SU-DHL-6 (cell line): ENCODE measurements around the gene HARBI1.

ENCODE experiments used
- EZH2phosphoT487 ChIP-seq: fragments of 200-600 bp; sonication (generic), shearing (Covaris generic); conservative IDR thresholded peaks from 2 replicates; pipeline ENCODE4 v1.6.1; 2018; ENCODE audit warnings: mild to moderate bottlenecking, antibody characterized with exemption, low read length, moderate library complexity, mixed read lengths
- TF ChIP-seq, protein P1 (sequence below): fragments of 200-600 bp; sonication (generic); IDR thresholded peaks from one replicate; pipeline ENCODE4 v1.5.1; 2017; ENCODE audit warnings: antibody characterized with exemption, mild to moderate bottlenecking, low read length, moderate library complexity; ENCODE audit not compliant: insufficient read depth, poor library complexity, severe bottlenecking

- TF ChIP-seq, protein P1, sequence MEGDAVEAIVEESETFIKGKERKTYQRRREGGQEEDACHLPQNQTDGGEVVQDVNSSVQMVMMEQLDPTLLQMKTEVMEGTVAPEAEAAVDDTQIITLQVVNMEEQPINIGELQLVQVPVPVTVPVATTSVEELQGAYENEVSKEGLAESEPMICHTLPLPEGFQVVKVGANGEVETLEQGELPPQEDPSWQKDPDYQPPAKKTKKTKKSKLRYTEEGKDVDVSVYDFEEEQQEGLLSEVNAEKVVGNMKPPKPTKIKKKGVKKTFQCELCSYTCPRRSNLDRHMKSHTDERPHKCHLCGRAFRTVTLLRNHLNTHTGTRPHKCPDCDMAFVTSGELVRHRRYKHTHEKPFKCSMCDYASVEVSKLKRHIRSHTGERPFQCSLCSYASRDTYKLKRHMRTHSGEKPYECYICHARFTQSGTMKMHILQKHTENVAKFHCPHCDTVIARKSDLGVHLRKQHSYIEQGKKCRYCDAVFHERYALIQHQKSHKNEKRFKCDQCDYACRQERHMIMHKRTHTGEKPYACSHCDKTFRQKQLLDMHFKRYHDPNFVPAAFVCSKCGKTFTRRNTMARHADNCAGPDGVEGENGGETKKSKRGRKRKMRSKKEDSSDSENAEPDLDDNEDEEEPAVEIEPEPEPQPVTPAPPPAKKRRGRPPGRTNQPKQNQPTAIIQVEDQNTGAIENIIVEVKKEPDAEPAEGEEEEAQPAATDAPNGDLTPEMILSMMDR, result no peak
- no peak for TF ChIP-seq EZH2phosphoT487
Observed at GRCh38 chr11:46607516-46607915, 9.5 kb downstream of the HARBI1 start.
